GM12878 (cell line): Measurements from ENCODE around the gene RCBTB2. TPM values are rescaled to one million over a fixed set of nuclear protein-coding genes. Genes with fewer than 3 reads are reported as not detected.

Experiments used
- CEBPB ChIP-seq, 2 experiments: fragments of 150-350 bp in 1 of 2; IDR thresholded peaks; 2 replicates each; pipeline ENCODE4 v1.6.1; 2012 to 2014; ENCODE audit warnings: low read depth in 2 of 2, low read length in 2 of 2, borderline replicate concordance in 1 of 2, inconsistent platforms in 1 of 2
- CEBPZ ChIP-seq: fragments of 150-350 bp; IDR thresholded peaks from 2 replicates; pipeline ENCODE4 v1.6.1; 2016; ENCODE audit warnings: low read depth, low read length
- E2F8 ChIP-seq: fragments of 450-650 bp; IDR thresholded peaks from 2 replicates; pipeline ENCODE4 v1.6.1; 2018; ENCODE audit warnings: mild to moderate bottlenecking, low read depth, moderate library complexity; ENCODE audit not compliant: partially characterized antibody
- EED ChIP-seq: sonication (generic); IDR thresholded peaks from 2 replicates; pipeline ENCODE4 v1.6.1; 2016; ENCODE audit warnings: antibody characterized with exemption, low read depth
- LARP7 ChIP-seq: fragments of 450-650 bp; IDR thresholded peaks from 2 replicates; pipeline ENCODE4 v1.6.1; 2017; ENCODE audit warnings: mild to moderate bottlenecking
- PAX5 ChIP-seq: IDR thresholded peaks from 2 replicates; pipeline ENCODE4 v1.6.1; 2011; ENCODE audit warnings: low read depth, low read length, borderline replicate concordance
- PRDM15 ChIP-seq: fragments of 450-650 bp; formaldehyde crosslinking; IDR thresholded peaks from 2 replicates; pipeline ENCODE4 v1.4.0; 2020; ENCODE audit warnings: mild to moderate bottlenecking, moderate library complexity
- RELA ChIP-seq: fragments of 450-650 bp; IDR thresholded peaks from 2 replicates; pipeline ENCODE4 v1.8.0; 2014; ENCODE audit warnings: borderline replicate concordance; ENCODE audit not compliant: partially characterized antibody
- TAF1 ChIP-seq: IDR thresholded peaks from 2 replicates; pipeline ENCODE4 v1.6.1; 2011; ENCODE audit warnings: mild to moderate bottlenecking, low read depth, low read length, borderline replicate concordance
- ZBTB33 ChIP-seq: fragments of 450-650 bp; IDR thresholded peaks from 2 replicates; pipeline ENCODE4 v1.6.1; 2017; ENCODE audit warnings: mild to moderate bottlenecking
- polyA plus RNA-seq, 11 experiments: library from polyadenylated mRNA; depleted of rRNA in 4 of 11; unstranded in 6 of 11; stranded (reverse) in 5 of 11; fragments of >200 nt; fragmentation: Nextera tagmentation in 4 of 11; fragmentation: Illumina TruSeq in 1 of 11; extraction: Ambion mirVana in 4 of 11; extraction: Trizol in 1 of 11; gene quantifications; 1 replicate in 1 of 11; 2 replicates in 10 of 11; pipeline versions ENCODE4 v1.2.1 to v1.2.3, GENCODE V29; 2011 to 2016; ENCODE audit warnings: inconsistent platforms in 2 of 11, missing spikeins in 2 of 11, low read depth in 1 of 11
- total RNA-seq, 4 experiments: library from RNA; depleted of rRNA in 3 of 4; stranded (reverse); fragments of >200 nt in 3 of 4; fragmentation: Illumina TruSeq in 1 of 4; extraction: Trizol in 1 of 4; gene quantifications; 2 replicates each; pipeline versions ENCODE4 v1.2.1 to v1.2.3, GENCODE V29; 2013 to 2021

RCBTB2 gene
- total and polyA plus RNA-seq, 10 of the 15 experiments (the other 5 are each of a cell fraction or from before 2014, with no cell fraction given): 5.0 to 16.0 (median 8.5) TPM

- no peak for TF ChIP-seq PRDM15 (CRISPR knock-in tag)
- no peak for TF ChIP-seq LARP7
- TF ChIP-seq ZBTB33: no peak
- no peak for TF ChIP-seq RELA
- TF ChIP-seq EED: no peak
- TF ChIP-seq CEBPB (IDR thresholded peaks at IDR 0.05; ENCODE audit: borderline replicate concordance in 1 of 2, low read depth in 2 of 2, low read length in 2 of 2): no peak
- TF ChIP-seq E2F8: no peak
- no peak for TF ChIP-seq CEBPZ
- TF ChIP-seq TAF1: no peak
- TF ChIP-seq PAX5: no peak
Measured at GRCh38 chr13:48560657-48561337, 27.9 kb upstream of the RCBTB2 start (continued).
